ENCODE data around the gene PHACTR1. TPM values are rescaled to one million over a fixed set of nuclear protein-coding genes. Genes with fewer than 3 reads are reported as not detected.
A peak's percentile ranks its signal among the peaks of the same experiment; 100 is the strongest.

PHACTR1 gene
- total RNA-seq, 1 experiment from 2014 or later = 2.9 TPM

- no peak for DNase-seq (ENCODE audit: low read depth, low spot score)
- in situ Hi-C loops (cut with HindIII; ENCODE audit: low pct_unique_long_range_greater_than_20kb, low sequenced_read_pairs) = no loop called here
Measured at GRCh38 chr6:13248584-13248985, 532.0 kb downstream of the PHACTR1 start.

- in situ Hi-C loops (cut with HindIII; ENCODE audit: low pct_unique_long_range_greater_than_20kb, low sequenced_read_pairs) = no loop called here
- DNase-seq (ENCODE audit: low read depth, low spot score) = no peak
Measured at GRCh38 chr6:13248994-13249393, 532.4 kb downstream of the PHACTR1 start.

- no peak for DNase-seq (ENCODE audit: low read depth, low spot score)
- in situ Hi-C loops (cut with HindIII; ENCODE audit: low pct_unique_long_range_greater_than_20kb, low sequenced_read_pairs) = no loop called here
Measured at GRCh38 chr6:13249817-13250216, 533.2 kb downstream of the PHACTR1 start.

- in situ Hi-C loops (cut with HindIII; ENCODE audit: low pct_unique_long_range_greater_than_20kb, low sequenced_read_pairs) = no loop called here
- DNase-seq (ENCODE audit: low read depth, low spot score) = no peak
Measured at GRCh38 chr6:13250703-13251102, 534.1 kb downstream of the PHACTR1 start.

GRCh38 chr6:13251242-13251641 is 534.7 kb downstream of the PHACTR1 start:
- DNase-seq (ENCODE audit: low read depth, low spot score) = peak; percentile 34
- in situ Hi-C loops (cut with HindIII; ENCODE audit: low pct_unique_long_range_greater_than_20kb, low sequenced_read_pairs) = no loop called here

GRCh38 chr6:13252790-13253189 is 536.2 kb downstream of the PHACTR1 start:
- no peak for DNase-seq (ENCODE audit: low read depth, low spot score)
- in situ Hi-C loops (cut with HindIII; ENCODE audit: low pct_unique_long_range_greater_than_20kb, low sequenced_read_pairs) = no loop called here

- no peak for DNase-seq (ENCODE audit: low read depth, low spot score)
- in situ Hi-C loops (cut with HindIII; ENCODE audit: low pct_unique_long_range_greater_than_20kb, low sequenced_read_pairs) = no loop called here
Measured at GRCh38 chr6:13253272-13253671, 536.7 kb downstream of the PHACTR1 start.

GRCh38 chr6:13256266-13257001 is 539.9 kb downstream of the PHACTR1 start:
- in situ Hi-C loops (cut with HindIII; ENCODE audit: low pct_unique_long_range_greater_than_20kb, low sequenced_read_pairs) = no loop called here
- DNase-seq (ENCODE audit: low read depth, low spot score) = no peak

- in situ Hi-C loops (cut with HindIII; ENCODE audit: low pct_unique_long_range_greater_than_20kb, low sequenced_read_pairs) = no loop called here
- no peak for DNase-seq (ENCODE audit: low read depth, low spot score)
Measured at GRCh38 chr6:13259393-13259792, 542.8 kb downstream of the PHACTR1 start.

GRCh38 chr6:13260101-13260598 is 543.6 kb downstream of the PHACTR1 start:
- DNase-seq (ENCODE audit: low read depth, low spot score) = no peak
- in situ Hi-C loops (cut with HindIII; ENCODE audit: low pct_unique_long_range_greater_than_20kb, low sequenced_read_pairs) = no loop called here

- DNase-seq (ENCODE audit: low read depth, low spot score) = no peak
- in situ Hi-C loops (cut with HindIII; ENCODE audit: low pct_unique_long_range_greater_than_20kb, low sequenced_read_pairs) = no loop called here
Measured at GRCh38 chr6:13260831-13261230, 544.3 kb downstream of the PHACTR1 start.

GRCh38 chr6:13261464-13261994 is 545.0 kb downstream of the PHACTR1 start:
- DNase-seq (ENCODE audit: low read depth, low spot score) = no peak
- in situ Hi-C loops (cut with HindIII; ENCODE audit: low pct_unique_long_range_greater_than_20kb, low sequenced_read_pairs) = no loop called here

- in situ Hi-C loops (cut with HindIII; ENCODE audit: low pct_unique_long_range_greater_than_20kb, low sequenced_read_pairs) = no loop called here
- DNase-seq (ENCODE audit: low read depth, low spot score) = no peak
Measured at GRCh38 chr6:13262302-13263230, 546.0 kb downstream of the PHACTR1 start.

- in situ Hi-C loops (cut with HindIII; ENCODE audit: low pct_unique_long_range_greater_than_20kb, low sequenced_read_pairs) = no loop called here
- no peak for DNase-seq (ENCODE audit: low read depth, low spot score)
Measured at GRCh38 chr6:13263669-13264068, 547.1 kb downstream of the PHACTR1 start.

- in situ Hi-C loops (cut with HindIII; ENCODE audit: low pct_unique_long_range_greater_than_20kb, low sequenced_read_pairs) = no loop called here
- no peak for DNase-seq (ENCODE audit: low read depth, low spot score)
Measured at GRCh38 chr6:13267142-13267651, 550.6 kb downstream of the PHACTR1 start.

- no peak for DNase-seq (ENCODE audit: low read depth, low spot score)
Measured at GRCh38 chr6:13268913-13269518, 552.4 kb downstream of the PHACTR1 start.

GRCh38 chr6:13272131-13273046 is 555.8 kb downstream of the PHACTR1 start:
- peak; percentile 51 for DNase-seq (ENCODE audit: low read depth, low spot score)
- in situ Hi-C loops (cut with HindIII; ENCODE audit: low pct_unique_long_range_greater_than_20kb, low sequenced_read_pairs) = no loop called here

More at GRCh38 chr6:13268913-13269518, 552.4 kb downstream of the PHACTR1 start:
- in situ Hi-C loops (cut with HindIII; ENCODE audit: low pct_unique_long_range_greater_than_20kb, low sequenced_read_pairs) = no loop called here

All from SK-MEL-5 (cell line).